Measurements from ENCODE around the gene CARD19.

- no peak for TF ChIP-seq RAD21 (IDR thresholded peaks at IDR 0.05; ENCODE audit: low read depth)
- no peak for TF ChIP-seq POLR2A (IDR thresholded peaks at IDR 0.05; ENCODE audit: borderline replicate concordance, extremely low read depth, insufficient read depth, insufficient read length)
Measured at GRCh38 chr9:93116072-93116961, 20.3 kb downstream of the CARD19 start.
